GM23338 (cell line): Measurements from ENCODE around the gene DMKN. TPM values are rescaled to one million over a fixed set of nuclear protein-coding genes. Genes with fewer than 3 reads are reported as not detected.
A peak's percentile ranks its signal among the peaks of the same experiment; 100 is the strongest.

Experiments
- ATAC-seq: fragments of 200-7000 bp; cut with Tn5 transposase; 3 replicates; pipeline ENCODE4 v1.9.1; 2020
- DNase-seq: peaks from one replicate; pipeline ENCODE4 v3.0.0-alpha.2; 2015; ENCODE audit warnings: low spot score
- H2AFZ ChIP-seq: fragments of 200-600 bp; sonication (generic); 2 replicates; pipeline ENCODE4 v1.8.0; 2016; ENCODE audit warnings: antibody characterized with exemption, mild to moderate bottlenecking, moderate library complexity
- H3F3A ChIP-seq: fragments of 200-600 bp; sonication (generic); replicated peaks from 2 replicates; pipeline ENCODE4 v1.8.0; 2017; ENCODE audit warnings: antibody characterized with exemption, mixed run types, low read depth
- H3K27ac ChIP-seq: fragments of 200-600 bp; sonication (generic); 2 replicates; pipeline ENCODE4 v1.6.1; 2016; ENCODE audit warnings: low read depth
- H3K27me3 ChIP-seq: fragments of 200-600 bp; sonication (generic); 2 replicates; pipeline ENCODE4 v1.8.0; 2016; ENCODE audit warnings: mild to moderate bottlenecking, mixed run types, moderate library complexity; ENCODE audit not compliant: insufficient read depth
- H3K36me3 ChIP-seq: fragments of 200-600 bp; sonication (generic); 2 replicates; pipeline ENCODE4 v1.8.0; 2016; ENCODE audit warnings: mild to moderate bottlenecking; ENCODE audit not compliant: insufficient read depth
- H3K4me1 ChIP-seq: fragments of 200-600 bp; sonication (generic); 2 replicates; pipeline ENCODE4 v1.8.0; 2016; ENCODE audit warnings: mild to moderate bottlenecking, moderate library complexity; ENCODE audit not compliant: insufficient read depth
- H3K4me2 ChIP-seq: fragments of 200-600 bp; sonication (generic); 2 replicates; pipeline ENCODE4 v1.7.1; 2017; ENCODE audit warnings: mixed run types
- H3K4me3 ChIP-seq: fragments of 200-600 bp; sonication (generic); 2 replicates; pipeline ENCODE4 v1.6.1; 2016; ENCODE audit warnings: mixed run types
- H3K79me2 ChIP-seq: fragments of 200-600 bp; sonication (generic); replicated peaks from 2 replicates; pipeline ENCODE4 v1.8.0; 2017; ENCODE audit warnings: mild to moderate bottlenecking; ENCODE audit not compliant: insufficient read depth
- H3K9me2 ChIP-seq: fragments of 200-600 bp; sonication (generic); 2 replicates; pipeline ENCODE4 v1.8.0; 2017; ENCODE audit not compliant: insufficient read depth
- H4K20me1 ChIP-seq: fragments of 200-600 bp; sonication (generic); replicated peaks from 2 replicates; pipeline ENCODE4 v1.8.0; 2017; ENCODE audit warnings: mild to moderate bottlenecking; ENCODE audit not compliant: insufficient read depth
- H3K27ac Mint-ChIP-seq: 2 replicates; pipeline ENCODE4 v1.8.0; 2020; ENCODE audit warnings: inconsistent platforms, mild to moderate bottlenecking, moderate library complexity, mixed read lengths
- H3K27me3 Mint-ChIP-seq: 3 replicates; pipeline ENCODE4 v1.8.0; 2022; ENCODE audit warnings: low read depth, mild to moderate bottlenecking, moderate library complexity, mixed read lengths, inconsistent platforms; ENCODE audit not compliant: insufficient read depth, poor library complexity
- H3K36me3 Mint-ChIP-seq: 3 replicates; pipeline ENCODE4 v1.8.0; 2021; ENCODE audit warnings: low read depth, mild to moderate bottlenecking, inconsistent platforms, moderate library complexity, mixed read lengths
- H3K4me1 Mint-ChIP-seq: 3 replicates; pipeline ENCODE4 v1.8.0; 2020; ENCODE audit warnings: mild to moderate bottlenecking, inconsistent platforms, mixed read lengths
- H3K4me3 Mint-ChIP-seq: 3 replicates; pipeline ENCODE4 v1.8.0; 2021; ENCODE audit warnings: moderate library complexity, mild to moderate bottlenecking, inconsistent platforms, mixed read lengths
- H3K9me3 Mint-ChIP-seq: 3 replicates; pipeline ENCODE4 v1.8.0; 2020; ENCODE audit warnings: moderate library complexity, mild to moderate bottlenecking, inconsistent platforms, mixed read lengths
- CREB1 ChIP-seq: fragments of 250-450 bp; sonication (Bioruptor Pico); IDR thresholded peaks from 2 replicates; pipeline ENCODE4 v1.5.0; 2020; ENCODE audit warnings: low read depth, mild to moderate bottlenecking, moderate library complexity
- NANOG ChIP-seq: IDR thresholded peaks from 2 replicates; pipeline ENCODE4 v1.6.1; 2016; ENCODE audit warnings: antibody characterized with exemption, borderline replicate concordance
- POLR2AphosphoS5 ChIP-seq: IDR thresholded peaks from 2 replicates; pipeline ENCODE4 v1.6.1; 2016; ENCODE audit warnings: antibody characterized with exemption, low read depth
- ZNF114 ChIP-seq: fragments of 250-450 bp; sonication (Bioruptor Pico); IDR thresholded peaks from 2 replicates; pipeline ENCODE4 v1.5.0; 2020; ENCODE audit warnings: mild to moderate bottlenecking, moderate library complexity
- ZNF331 ChIP-seq: fragments of 250-450 bp; sonication (Bioruptor Pico); IDR thresholded peaks from 2 replicates; pipeline ENCODE4 v1.5.0; 2020; ENCODE audit warnings: low read depth, mild to moderate bottlenecking, moderate library complexity
- polyA plus RNA-seq: library from polyadenylated mRNA; unstranded; fragments of >200 nt; fragmentation: Nextera tagmentation; extraction: Ambion mirVana; gene quantifications from 2 replicates; pipeline ENCODE4 v1.2.1, GENCODE V29; 2016
- total RNA-seq: library from RNA; depleted of rRNA; stranded (reverse); fragments of >200 nt; shearing (Covaris generic); gene quantifications from 2 replicates; pipeline ENCODE4 v1.2.3, GENCODE V29; 2014
- TF ChIP-seq, protein P1 (sequence below), 2 experiments: fragments of 200-600 bp in 1 of 2; sonication (generic) in 1 of 2; conservative IDR thresholded peaks; 2 replicates each; pipeline versions ENCODE4 v1.5.1 to v1.6.1; 2016 to 2017; ENCODE audit warnings: antibody characterized with exemption in 2 of 2, low read depth in 2 of 2, mild to moderate bottlenecking in 2 of 2, moderate library complexity in 1 of 2
- TF ChIP-seq, protein P2 (sequence below): IDR thresholded peaks from 2 replicates; pipeline ENCODE4 v1.6.1; 2016; ENCODE audit warnings: antibody characterized with exemption
- TF ChIP-seq, protein P3 (sequence below): fragments of 250-450 bp; sonication (Bioruptor Pico); IDR thresholded peaks from 2 replicates; pipeline ENCODE4 v1.5.0; 2020; ENCODE audit warnings: mild to moderate bottlenecking, moderate library complexity

The DMKN gene
- total and polyA plus RNA-seq, 2 experiments from 2014 or later: 259 to 569 TPM

DNA sequence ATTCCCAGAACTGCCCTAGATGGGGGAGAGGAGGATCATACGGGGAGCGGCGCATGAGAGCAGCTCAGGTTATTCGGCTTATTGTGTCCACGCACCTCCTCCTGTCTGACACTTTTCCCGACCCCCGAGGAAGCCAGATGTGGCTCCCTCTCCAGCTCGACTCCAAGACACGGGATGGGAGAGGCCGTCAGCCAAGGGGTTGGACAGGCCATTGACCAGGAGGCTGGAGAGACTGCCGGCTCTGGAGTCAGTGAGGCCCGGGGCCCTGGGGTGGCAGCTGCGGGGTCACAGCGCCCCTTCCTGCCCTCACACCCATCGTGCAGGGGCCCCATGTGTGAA is 2.9 kb downstream of the DMKN start:
- TF ChIP-seq ZNF114 (CRISPR knock-in tag) (no peak), CREB1 (CRISPR knock-in tag) (no peak)
- TF ChIP-seq, protein P1, sequence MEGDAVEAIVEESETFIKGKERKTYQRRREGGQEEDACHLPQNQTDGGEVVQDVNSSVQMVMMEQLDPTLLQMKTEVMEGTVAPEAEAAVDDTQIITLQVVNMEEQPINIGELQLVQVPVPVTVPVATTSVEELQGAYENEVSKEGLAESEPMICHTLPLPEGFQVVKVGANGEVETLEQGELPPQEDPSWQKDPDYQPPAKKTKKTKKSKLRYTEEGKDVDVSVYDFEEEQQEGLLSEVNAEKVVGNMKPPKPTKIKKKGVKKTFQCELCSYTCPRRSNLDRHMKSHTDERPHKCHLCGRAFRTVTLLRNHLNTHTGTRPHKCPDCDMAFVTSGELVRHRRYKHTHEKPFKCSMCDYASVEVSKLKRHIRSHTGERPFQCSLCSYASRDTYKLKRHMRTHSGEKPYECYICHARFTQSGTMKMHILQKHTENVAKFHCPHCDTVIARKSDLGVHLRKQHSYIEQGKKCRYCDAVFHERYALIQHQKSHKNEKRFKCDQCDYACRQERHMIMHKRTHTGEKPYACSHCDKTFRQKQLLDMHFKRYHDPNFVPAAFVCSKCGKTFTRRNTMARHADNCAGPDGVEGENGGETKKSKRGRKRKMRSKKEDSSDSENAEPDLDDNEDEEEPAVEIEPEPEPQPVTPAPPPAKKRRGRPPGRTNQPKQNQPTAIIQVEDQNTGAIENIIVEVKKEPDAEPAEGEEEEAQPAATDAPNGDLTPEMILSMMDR (conservative IDR thresholded peaks at IDR 0.05; ENCODE audit: low read depth in 2 of 2): no peak
- H3K27me3 ChIP-seq: peaks cover 2% of the 10 kb centered on the region; the same call in 1 of the 2 replicates
- DNase-seq (no peak), ATAC-seq (peak; percentile 3)
- H3K4me2 ChIP-seq: peak overlapping the region; percentile 79
- Mint-ChIP-seq H3K4me3 (peak overlapping the region; percentile 97), H3K36me3 (peaks cover 35% of the 10 kb centered on the region), H3K27me3 (peaks cover 14% of the 10 kb centered on the region), H3K4me1 (peaks cover 33% of the 10 kb centered on the region), H3K9me3 (no peaks in the 10 kb centered on the region; the same call in 1 of the 3 replicates), H3K27ac (no peak overlapping the region)
- H3F3A ChIP-seq: 0 out of 2 replicates have a peak, but pooled peaks cover 3% of the 10 kb centered on the region
- peaks cover 27% of the 10 kb centered on the region for H3K4me1 ChIP-seq
- H2AFZ ChIP-seq: peak overlapping the region; percentile 91
- H4K20me1 ChIP-seq: peaks cover 5% of the 10 kb centered on the region
- H3K9me2 ChIP-seq: no peaks in the 10 kb centered on the region
- H3K4me3 ChIP-seq: peak overlapping the region; percentile 87
- no peak overlapping the region for H3K27ac ChIP-seq
- H3K79me2 ChIP-seq: peaks cover 33% of the 10 kb centered on the region
- peaks cover 20% of the 10 kb centered on the region for H3K36me3 ChIP-seq

DNA sequence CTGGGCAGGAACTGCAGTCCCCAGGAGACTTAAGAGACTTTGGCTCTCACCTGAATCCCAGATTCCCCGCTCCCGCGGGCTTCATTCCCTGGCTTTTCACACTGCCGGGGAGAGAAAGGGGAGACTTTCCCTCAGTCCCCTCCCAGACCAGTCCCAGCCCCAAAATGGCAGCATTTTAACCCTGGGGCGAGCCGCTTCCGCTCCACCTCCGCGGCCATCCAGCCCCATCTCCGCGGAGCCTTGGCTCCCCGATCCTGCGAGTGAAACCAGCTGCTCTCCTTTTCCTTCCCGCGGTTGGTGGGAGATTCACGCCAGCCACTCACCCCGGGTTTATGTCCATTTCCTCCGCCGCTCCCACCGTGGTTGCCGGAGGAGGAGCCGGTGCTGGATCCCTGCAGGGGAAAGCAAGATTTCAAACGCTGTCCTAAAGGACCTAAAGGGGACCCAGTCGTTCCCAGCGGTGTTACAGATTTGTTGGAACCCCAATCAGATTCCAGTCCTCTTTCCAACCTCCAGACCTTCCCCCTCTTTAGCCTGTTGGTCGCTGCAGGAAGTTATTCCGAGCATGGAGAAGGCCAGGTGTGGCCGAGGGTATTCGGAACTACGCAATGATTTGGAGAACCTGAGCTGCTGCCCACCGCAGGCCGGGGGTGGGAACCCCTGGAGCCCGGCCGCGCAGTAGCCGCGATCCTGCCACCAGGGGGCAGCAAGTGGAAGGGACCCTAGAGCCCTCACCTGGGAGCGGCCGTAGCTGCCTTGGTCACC is 3.4 kb downstream of the DMKN start:
- peak; percentile 44; the same call in 1 of the 2 replicates for TF ChIP-seq CREB1 (CRISPR knock-in tag)
- TF ChIP-seq POLR2AphosphoS5: peak; percentile 95
- TF ChIP-seq, protein P2, sequence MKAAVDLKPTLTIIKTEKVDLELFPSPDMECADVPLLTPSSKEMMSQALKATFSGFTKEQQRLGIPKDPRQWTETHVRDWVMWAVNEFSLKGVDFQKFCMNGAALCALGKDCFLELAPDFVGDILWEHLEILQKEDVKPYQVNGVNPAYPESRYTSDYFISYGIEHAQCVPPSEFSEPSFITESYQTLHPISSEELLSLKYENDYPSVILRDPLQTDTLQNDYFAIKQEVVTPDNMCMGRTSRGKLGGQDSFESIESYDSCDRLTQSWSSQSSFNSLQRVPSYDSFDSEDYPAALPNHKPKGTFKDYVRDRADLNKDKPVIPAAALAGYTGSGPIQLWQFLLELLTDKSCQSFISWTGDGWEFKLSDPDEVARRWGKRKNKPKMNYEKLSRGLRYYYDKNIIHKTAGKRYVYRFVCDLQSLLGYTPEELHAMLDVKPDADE: no peak
- no peak for TF ChIP-seq NANOG
- TF ChIP-seq, protein P3, sequence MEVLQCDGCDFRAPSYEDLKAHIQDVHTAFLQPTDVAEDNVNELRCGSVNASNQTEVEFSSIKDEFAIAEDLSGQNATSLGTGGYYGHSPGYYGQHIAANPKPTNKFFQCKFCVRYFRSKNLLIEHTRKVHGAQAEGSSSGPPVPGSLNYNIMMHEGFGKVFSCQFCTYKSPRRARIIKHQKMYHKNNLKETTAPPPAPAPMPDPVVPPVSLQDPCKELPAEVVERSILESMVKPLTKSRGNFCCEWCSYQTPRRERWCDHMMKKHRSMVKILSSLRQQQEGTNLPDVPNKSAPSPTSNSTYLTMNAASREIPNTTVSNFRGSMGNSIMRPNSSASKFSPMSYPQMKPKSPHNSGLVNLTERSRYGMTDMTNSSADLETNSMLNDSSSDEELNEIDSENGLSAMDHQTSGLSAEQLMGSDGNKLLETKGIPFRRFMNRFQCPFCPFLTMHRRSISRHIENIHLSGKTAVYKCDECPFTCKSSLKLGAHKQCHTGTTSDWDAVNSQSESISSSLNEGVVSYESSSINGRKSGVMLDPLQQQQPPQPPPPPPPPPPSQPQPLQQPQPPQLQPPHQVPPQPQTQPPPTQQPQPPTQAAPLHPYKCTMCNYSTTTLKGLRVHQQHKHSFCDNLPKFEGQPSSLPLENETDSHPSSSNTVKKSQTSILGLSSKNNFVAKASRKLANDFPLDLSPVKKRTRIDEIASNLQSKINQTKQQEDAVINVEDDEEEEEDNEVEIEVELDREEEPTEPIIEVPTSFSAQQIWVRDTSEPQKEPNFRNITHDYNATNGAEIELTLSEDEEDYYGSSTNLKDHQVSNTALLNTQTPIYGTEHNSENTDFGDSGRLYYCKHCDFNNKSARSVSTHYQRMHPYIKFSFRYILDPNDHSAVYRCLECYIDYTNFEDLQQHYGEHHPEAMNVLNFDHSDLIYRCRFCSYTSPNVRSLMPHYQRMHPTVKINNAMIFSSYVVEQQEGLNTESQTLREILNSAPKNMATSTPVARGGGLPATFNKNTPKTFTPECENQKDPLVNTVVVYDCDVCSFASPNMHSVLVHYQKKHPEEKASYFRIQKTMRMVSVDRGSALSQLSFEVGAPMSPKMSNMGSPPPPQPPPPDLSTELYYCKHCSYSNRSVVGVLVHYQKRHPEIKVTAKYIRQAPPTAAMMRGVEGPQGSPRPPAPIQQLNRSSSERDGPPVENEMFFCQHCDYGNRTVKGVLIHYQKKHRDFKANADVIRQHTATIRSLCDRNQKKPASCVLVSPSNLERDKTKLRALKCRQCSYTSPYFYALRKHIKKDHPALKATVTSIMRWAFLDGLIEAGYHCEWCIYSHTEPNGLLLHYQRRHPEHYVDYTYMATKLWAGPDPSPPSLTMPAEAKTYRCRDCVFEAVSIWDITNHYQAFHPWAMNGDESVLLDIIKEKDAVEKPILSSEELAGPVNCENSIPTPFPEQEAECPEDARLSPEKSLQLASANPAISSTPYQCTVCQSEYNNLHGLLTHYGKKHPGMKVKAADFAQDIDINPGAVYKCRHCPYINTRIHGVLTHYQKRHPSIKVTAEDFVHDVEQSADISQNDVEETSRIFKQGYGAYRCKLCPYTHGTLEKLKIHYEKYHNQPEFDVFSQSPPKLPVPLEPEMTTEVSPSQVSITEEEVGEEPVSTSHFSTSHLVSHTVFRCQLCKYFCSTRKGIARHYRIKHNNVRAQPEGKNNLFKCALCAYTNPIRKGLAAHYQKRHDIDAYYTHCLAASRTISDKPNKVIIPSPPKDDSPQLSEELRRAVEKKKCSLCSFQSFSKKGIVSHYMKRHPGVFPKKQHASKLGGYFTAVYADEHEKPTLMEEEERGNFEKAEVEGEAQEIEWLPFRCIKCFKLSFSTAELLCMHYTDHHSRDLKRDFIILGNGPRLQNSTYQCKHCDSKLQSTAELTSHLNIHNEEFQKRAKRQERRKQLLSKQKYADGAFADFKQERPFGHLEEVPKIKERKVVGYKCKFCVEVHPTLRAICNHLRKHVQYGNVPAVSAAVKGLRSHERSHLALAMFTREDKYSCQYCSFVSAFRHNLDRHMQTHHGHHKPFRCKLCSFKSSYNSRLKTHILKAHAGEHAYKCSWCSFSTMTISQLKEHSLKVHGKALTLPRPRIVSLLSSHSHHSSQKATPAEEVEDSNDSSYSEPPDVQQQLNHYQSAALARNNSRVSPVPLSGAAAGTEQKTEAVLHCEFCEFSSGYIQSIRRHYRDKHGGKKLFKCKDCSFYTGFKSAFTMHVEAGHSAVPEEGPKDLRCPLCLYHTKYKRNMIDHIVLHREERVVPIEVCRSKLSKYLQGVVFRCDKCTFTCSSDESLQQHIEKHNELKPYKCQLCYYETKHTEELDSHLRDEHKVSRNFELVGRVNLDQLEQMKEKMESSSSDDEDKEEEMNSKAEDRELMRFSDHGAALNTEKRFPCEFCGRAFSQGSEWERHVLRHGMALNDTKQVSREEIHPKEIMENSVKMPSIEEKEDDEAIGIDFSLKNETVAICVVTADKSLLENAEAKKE: no peak
- TF ChIP-seq ZNF331 (CRISPR knock-in tag): no peak
- TF ChIP-seq, protein P1 (conservative IDR thresholded peaks at IDR 0.05; ENCODE audit: low read depth in 2 of 2): peak; percentile 86 to 97

More for the DNA sequence above, 3.4 kb downstream of the DMKN start:
- Histone ChIP-seq H3K4me3 (peak overlapping the region; percentile 87), H3K79me2 (peaks cover 33% of the 10 kb centered on the region), H3K27ac (peak overlapping the region; percentile 93), H3K4me2 (peak overlapping the region; percentile 98), H3K36me3 (peaks cover 25% of the 10 kb centered on the region), H3K4me1 (peaks cover 27% of the 10 kb centered on the region), H3K27me3 (peaks cover 2% of the 10 kb centered on the region; the same call in 1 of the 2 replicates), H4K20me1 (peaks cover 6% of the 10 kb centered on the region), H2AFZ (peak overlapping the region; percentile 43; the same call in 1 of the 2 replicates), H3F3A (0 out of 2 replicates have a peak, but pooled peaks cover 3% of the 10 kb centered on the region), H3K9me2 (no peaks in the 10 kb centered on the region)
- peak; percentile 82 for ATAC-seq
- no peaks in the 10 kb centered on the region; the same call in 1 of the 3 replicates for H3K9me3 Mint-ChIP-seq
- peaks cover 40% of the 10 kb centered on the region for H3K36me3 Mint-ChIP-seq
- DNase-seq: peak; percentile 97
- peak overlapping the region; percentile 99 for H3K27ac Mint-ChIP-seq
- H3K4me1 Mint-ChIP-seq: peaks cover 33% of the 10 kb centered on the region
- H3K4me3 Mint-ChIP-seq: peak overlapping the region; percentile 97
- H3K27me3 Mint-ChIP-seq: peaks cover 15% of the 10 kb centered on the region
